HG03196 (cell line): Measurements from ENCODE around the gene FERMT1.
"Not testable (repeated sequence)": the region's sequence is repeated elsewhere in the genome, so short reads cannot be mapped to it uniquely, and the experiment has no call there.

Source experiments
- ATAC-seq: cut with Tn5 transposase; IDR thresholded peaks from one replicate; pipeline ENCODE4 v1.9.1; 2021; ENCODE audit not compliant: unreplicated experiment

The FERMT1 gene

DNA sequence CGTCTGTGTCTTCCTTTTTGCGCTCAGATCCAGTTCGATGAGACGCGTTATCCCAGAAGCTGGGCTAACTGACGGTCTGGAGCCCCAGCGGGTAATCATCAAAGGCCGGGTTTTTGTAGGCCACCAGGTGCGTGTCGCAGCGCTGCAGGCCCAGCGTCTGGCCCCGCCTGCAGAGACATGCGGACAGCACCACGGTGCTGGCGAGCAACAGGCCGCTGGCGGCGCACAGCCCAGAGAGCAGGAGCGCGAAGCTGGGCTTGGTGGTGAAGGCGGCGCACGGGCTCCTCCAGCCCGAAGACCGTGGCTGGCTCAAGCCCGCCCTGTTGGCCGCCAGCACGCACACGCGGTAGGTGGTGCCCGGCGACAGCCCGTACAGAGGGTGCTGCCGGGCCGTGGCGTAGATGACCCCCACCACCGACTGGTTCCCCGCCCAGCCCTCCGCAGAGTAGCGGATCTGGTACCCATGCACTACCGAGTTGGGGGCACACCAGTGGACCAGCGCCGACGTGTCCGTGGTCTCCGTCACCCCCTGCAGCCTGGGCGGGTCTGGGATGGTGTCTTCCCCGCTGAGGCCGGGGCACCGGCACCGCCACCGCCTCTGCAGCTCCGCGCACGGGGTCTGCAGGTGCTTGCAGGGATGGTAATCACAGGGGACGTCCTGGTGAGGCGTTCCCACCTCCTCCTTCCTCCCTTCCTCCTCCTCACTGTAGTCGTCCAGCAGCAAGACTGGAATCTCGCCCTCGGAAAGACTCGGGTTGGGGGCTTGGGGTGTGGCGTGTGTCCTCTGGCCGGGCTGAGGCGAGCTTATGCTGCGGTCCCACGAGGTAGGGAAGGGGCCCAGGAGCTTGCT, 81.6 kb downstream of the FERMT1 start:
- no peak for ATAC-seq

DNA sequence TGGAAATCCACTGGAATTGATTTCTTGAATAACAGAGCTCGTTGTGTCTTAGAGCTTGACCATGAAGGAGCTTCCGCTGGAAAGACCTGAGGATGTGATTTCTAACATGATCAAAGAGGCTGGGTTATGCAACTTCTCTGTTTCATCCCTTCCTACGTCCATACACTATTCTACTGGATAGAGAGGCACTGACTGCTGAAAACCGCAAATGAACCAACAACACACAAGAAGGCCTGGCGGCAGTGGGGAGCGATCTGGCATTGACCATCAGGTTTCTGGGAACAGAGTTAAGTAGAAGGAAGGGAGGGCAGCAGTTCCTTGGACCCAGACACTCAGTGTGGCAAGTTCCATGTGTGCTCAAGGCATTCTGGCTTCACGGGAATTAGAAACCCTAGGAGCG, 82.3 kb downstream of the FERMT1 start:
- no peak for ATAC-seq

DNA sequence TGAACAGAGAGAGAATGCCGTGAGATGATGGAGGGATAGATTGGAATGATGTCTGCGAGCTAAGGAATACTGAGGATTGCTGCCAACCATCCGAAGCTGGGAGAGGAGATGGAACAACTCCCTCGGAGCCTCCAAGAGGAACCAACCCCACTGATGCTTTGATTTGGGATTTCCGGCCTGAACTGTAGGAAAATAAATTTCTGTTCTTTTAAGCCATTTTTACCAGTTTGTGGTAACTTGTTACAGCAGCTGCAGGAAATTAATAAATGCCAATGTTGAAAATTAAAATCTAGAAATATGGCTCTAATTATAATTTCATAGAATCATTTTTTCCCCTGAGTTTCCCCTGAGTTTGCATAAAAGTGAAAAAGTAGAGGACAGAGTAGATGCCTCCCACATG, 83.1 kb downstream of the FERMT1 start:
- no peak for ATAC-seq

DNA sequence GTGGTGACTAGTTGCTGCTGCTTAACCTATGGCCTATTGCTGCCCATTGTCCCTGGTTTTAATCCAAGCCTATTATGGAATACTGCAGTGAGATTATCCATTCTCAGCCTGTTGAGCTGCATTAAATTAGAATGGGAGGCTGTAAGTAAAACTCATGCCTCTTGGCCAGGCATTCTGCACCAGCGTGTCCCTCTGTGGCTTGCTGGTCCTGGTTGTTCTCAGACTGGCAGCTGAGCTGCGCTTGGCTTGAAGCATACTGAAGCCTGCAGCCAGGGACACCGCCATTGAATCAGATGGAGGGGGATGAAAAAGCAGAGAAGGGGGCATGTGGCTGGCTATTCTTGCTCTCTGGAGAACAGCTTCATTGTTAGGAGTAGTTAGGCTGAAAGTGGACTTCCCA, 84.6 kb downstream of the FERMT1 start:
- ATAC-seq: no peak

DNA sequence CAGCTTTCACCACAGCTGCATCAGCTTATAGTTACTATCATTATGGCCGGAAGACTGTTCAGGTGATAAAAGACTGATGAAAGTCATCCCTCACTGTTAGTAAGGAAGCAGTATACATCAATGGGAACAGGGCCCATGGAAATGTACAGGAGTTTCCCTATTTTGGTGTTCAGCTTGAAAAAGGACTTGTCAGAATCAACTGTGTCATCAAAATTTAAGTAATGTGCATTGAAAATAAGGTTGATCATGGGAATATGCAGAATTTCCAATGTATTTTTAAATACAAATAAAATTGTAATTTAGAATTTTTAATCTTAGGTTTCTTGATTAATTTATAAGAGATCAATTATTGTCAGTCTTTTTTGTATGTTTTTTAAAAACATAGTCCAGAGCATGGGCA, 85.7 kb downstream of the FERMT1 start:
- ATAC-seq: no peak

DNA sequence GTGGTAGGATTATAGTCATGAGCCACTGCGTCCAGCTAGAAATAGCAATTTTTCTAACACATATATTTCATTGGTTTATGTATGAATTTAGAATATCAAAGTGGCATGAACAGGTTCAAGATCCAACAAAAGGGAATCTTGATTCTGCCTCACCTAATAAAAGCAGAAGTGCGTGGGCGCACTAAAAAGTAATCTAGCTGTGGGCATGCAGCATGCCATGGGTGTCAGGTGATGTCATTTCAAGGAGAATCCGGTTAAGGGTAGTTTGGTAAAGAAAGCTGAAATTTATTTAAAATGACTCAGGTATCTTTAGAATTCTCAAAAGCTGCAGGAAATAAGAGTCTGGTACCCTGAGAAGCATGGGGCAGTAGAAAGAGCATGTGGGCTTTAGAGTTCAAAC, 86.6 kb downstream of the FERMT1 start:
- no peak for ATAC-seq

DNA sequence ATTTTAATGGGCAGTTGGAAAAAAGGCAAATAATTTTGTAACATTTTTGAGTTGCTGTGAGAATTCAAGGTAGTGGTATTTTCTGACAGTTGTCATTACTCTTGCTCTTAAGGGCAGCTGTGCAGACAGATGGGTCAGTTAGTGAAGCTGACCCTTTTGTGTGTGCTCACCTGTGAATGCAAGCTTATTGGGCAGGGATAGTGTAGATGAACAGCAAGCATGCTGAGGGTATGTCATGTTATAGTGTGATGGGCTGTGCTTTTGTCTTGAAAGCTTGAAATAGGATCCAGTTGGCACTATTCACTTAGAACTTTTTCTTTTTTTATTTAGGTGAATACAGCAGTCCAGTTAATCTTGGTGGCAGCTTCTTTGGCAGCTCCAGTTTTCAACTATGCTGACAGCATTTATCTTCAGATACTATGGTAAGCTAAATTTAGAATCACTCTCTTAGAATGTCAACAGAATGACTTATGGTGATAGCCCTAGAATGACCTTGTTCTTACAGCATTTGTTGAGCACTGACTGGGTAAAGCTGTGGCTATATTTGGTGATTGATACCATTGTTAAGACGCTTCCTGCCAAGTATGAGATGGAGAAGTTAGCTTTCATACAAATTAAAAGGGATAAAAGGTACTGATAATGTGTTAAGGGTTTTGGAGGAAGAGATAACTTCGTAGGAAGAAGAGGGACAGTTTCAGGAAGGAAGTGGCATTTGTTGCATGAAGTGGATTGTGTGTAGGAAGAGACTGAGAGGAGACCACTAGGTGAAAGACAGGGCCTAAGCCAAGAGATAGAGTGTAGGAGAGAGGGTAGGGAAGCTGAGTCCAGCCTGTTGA, 88.5 kb downstream of the FERMT1 start:
- no peak for ATAC-seq

DNA sequence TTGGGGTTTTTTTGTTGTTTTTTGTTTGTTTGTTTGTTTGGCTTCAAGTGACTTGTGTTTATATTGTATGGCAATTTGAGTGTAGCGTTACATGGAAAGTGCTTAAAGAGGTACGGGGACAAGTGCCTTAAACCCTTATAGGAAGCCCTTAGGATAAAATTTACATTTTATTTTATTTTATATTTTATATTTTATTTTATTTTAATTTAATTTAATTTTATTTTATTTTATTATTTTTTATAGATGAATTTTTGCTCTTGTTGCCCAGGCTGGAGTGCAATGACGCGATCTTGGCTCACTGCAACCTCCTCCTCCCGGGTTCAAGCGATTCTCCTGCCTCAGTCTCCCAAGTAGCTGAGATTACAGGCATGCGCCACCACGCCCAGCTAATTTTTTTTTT, 89.9 kb downstream of the FERMT1 start:
- not testable (repeated sequence) for ATAC-seq

DNA sequence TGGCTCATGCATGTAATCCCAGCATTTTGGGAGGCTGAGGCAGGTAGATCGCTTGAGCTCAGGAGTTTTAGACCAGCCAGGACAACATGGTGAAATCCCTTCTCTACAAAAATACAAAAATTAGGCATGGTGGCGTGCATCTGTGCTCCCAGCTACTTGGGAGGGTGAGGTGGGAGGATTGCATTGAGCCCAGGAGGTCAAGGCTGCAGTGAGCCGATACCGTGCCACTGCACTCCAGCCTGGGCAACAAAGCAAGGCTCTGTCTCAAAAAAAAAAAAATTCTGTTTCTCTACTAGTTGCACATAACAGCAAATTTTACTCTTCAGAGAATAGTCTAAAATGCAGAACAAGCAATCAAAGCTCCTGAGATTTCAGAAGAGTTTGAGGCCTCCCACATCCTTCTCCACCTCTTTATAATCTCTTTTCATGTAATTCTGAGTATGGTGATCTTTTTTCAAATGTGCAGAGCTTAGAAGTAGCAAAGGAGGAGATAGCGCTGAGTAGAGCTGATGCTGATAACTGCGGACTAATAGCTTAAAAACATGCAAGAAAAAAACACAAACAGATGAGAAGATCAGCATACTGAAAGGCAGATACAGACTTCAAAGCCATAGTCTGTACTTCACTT, 92.3 kb downstream of the FERMT1 start:
- ATAC-seq: no peak

DNA sequence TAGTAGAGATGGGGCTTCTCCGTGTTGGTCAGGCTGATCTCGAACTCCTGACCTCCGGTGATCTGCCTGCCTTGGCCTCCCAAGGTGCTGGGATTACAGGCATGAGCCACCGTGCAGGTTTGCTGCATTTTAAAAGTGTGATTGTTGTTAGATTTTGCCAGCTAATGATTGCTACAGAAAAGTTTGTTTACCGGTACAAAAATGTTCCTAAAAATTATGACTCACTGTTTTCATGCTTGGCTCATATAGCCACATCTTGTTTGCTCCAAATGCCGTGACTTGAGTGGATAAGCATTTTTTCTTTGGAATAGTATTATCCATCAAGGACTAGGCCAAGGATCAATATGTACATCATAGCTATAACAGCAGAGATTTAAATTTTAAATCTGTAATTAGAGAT, 93.3 kb downstream of the FERMT1 start:
- ATAC-seq: no peak

DNA sequence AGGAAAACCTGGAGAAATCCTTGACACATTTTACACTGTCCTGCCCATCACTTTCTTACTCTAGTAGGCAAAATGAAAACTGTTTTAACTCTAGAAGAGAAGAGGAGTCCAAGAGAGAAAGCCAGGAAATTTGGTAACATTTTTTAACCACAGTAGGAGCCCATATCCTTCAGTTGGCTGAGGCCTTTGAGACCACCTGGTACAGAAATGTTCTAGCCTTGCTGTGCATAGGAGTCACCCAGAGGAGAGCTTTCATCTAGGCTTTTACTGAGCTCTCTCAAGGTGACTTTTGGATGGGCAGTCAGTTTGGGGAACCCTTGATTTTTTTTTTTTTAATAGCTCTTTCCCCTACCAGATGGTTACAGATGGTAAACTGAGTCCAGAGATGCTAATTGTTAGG, 94.0 kb downstream of the FERMT1 start:
- no peak for ATAC-seq

DNA sequence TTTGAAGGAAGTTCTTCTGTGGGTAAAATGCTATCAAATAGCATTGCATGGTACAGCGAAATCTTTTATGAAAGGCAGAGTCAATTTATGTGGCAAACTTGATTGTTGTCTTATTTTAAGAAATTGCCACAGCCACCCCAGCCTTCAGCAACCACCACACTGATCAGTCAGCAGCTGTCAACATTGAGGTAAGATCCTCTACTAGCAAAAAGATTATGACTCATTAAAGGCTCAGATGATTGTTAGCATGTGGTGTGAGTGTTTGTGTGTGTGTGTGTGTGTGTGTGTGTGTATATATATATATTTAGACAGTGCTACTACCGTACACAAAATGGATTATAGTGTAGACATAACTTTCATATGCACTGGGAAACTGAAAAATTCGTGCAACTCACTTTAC, 96.8 kb downstream of the FERMT1 start:
- no peak for ATAC-seq
